SK-N-SH treated with all-trans-retinoic acid at 6 μM for 48 hours (cell line): ENCODE data around the gene OR2A25.

Experiments
- ATAC-seq: fragments of 200-7000 bp; cut with Tn5 transposase; 3 replicates; pipeline ENCODE4 v1.9.1; 2020; ENCODE audit warnings: mild to moderate bottlenecking, moderate library complexity
- ARNTL ChIP-seq: fragments of 450-650 bp; formaldehyde crosslinking; IDR thresholded peaks from 2 replicates; pipeline ENCODE4 v1.5.0; 2020; ENCODE audit warnings: low read depth, mild to moderate bottlenecking, moderate library complexity, borderline replicate concordance
- BACH2 ChIP-seq: fragments of 250-450 bp; sonication (Bioruptor Pico); IDR thresholded peaks from 2 replicates; pipeline ENCODE4 v1.9.0; 2021; ENCODE audit warnings: mild to moderate bottlenecking, borderline replicate concordance
- CSDC2 ChIP-seq: fragments of 250-450 bp; sonication (Bioruptor Pico); IDR thresholded peaks from 2 replicates; pipeline ENCODE4 v1.5.0; 2020; ENCODE audit warnings: mild to moderate bottlenecking, moderate library complexity
- GLIS3 ChIP-seq: fragments of 250-450 bp; sonication (Bioruptor Pico); IDR thresholded peaks from 2 replicates; pipeline ENCODE4 v1.5.0; 2020; ENCODE audit warnings: mild to moderate bottlenecking, moderate library complexity
- ISL1 ChIP-seq: fragments of 250-450 bp; sonication (Bioruptor Pico); IDR thresholded peaks from 2 replicates; pipeline ENCODE4 v2.1.2; 2022; ENCODE audit warnings: mild to moderate bottlenecking, moderate library complexity
- OSR1 ChIP-seq: fragments of 250-450 bp; sonication (Bioruptor Pico); IDR thresholded peaks from 2 replicates; pipeline ENCODE4 v1.8.0; 2022; ENCODE audit warnings: moderate library complexity, mild to moderate bottlenecking, inconsistent platforms
- PPARA ChIP-seq: fragments of 250-450 bp; sonication (Bioruptor Pico); IDR thresholded peaks from 2 replicates; pipeline ENCODE4 v1.5.0; 2020; ENCODE audit warnings: mild to moderate bottlenecking, borderline replicate concordance
- RARB ChIP-seq: fragments of 250-450 bp; sonication (Bioruptor Pico); IDR thresholded peaks from 2 replicates; pipeline ENCODE4 v1.8.0; 2021; ENCODE audit warnings: mild to moderate bottlenecking, moderate library complexity
- SNAI2 ChIP-seq: fragments of 250-450 bp; sonication (Bioruptor Pico); IDR thresholded peaks from 2 replicates; pipeline ENCODE4 v1.5.0; 2020; ENCODE audit warnings: mild to moderate bottlenecking, moderate library complexity
- TCF4 ChIP-seq: fragments of 250-450 bp; sonication (Bioruptor Pico); IDR thresholded peaks from 2 replicates; pipeline ENCODE4 v1.8.0; 2021; ENCODE audit warnings: mild to moderate bottlenecking, moderate library complexity, borderline replicate concordance
- TOX ChIP-seq: fragments of 250-450 bp; sonication (Bioruptor Pico); IDR thresholded peaks from 2 replicates; pipeline ENCODE4 v1.8.0; 2021; ENCODE audit warnings: mild to moderate bottlenecking, moderate library complexity, borderline replicate concordance
- ZC3H10 ChIP-seq: fragments of 250-450 bp; sonication (Bioruptor Pico); IDR thresholded peaks from 2 replicates; pipeline ENCODE4 v1.5.1; 2021; ENCODE audit warnings: mild to moderate bottlenecking, moderate library complexity
- ZFP3 ChIP-seq: fragments of 250-450 bp; sonication (Bioruptor Pico); IDR thresholded peaks from 2 replicates; pipeline ENCODE4 v1.5.0; 2020; ENCODE audit warnings: mild to moderate bottlenecking, moderate library complexity
- ZNF565 ChIP-seq: fragments of 450-650 bp; formaldehyde crosslinking; conservative IDR thresholded peaks from 2 replicates; pipeline ENCODE4 v1.5.0; 2020; ENCODE audit warnings: low read depth, mild to moderate bottlenecking, moderate library complexity
- ZNF8 ChIP-seq: fragments of 450-650 bp; formaldehyde crosslinking; IDR thresholded peaks from 2 replicates; pipeline ENCODE4 v1.5.0; 2020; ENCODE audit warnings: mild to moderate bottlenecking, moderate library complexity
- TF ChIP-seq, protein P1 (sequence below): fragments of 250-450 bp; sonication (Bioruptor Pico); IDR thresholded peaks from 2 replicates; pipeline ENCODE4 v1.5.1; 2021; ENCODE audit warnings: mild to moderate bottlenecking, moderate library complexity
- TF ChIP-seq, protein P2 (sequence below): fragments of 250-450 bp; sonication (Bioruptor Pico); IDR thresholded peaks from 2 replicates; pipeline ENCODE4 v1.8.0; 2021; ENCODE audit warnings: low read depth, mild to moderate bottlenecking, moderate library complexity, borderline replicate concordance
- TF ChIP-seq, protein P3 (sequence below): fragments of 250-450 bp; sonication (Bioruptor Pico); IDR thresholded peaks from 2 replicates; pipeline ENCODE4 v1.5.0; 2020; ENCODE audit warnings: mild to moderate bottlenecking, moderate library complexity
- TF ChIP-seq, protein P4 (sequence below): fragments of 250-450 bp; sonication (Bioruptor Pico); IDR thresholded peaks from 2 replicates; pipeline ENCODE4 v1.8.0; 2020; ENCODE audit warnings: mild to moderate bottlenecking, moderate library complexity, borderline replicate concordance
- TF ChIP-seq, protein P5 (sequence below): fragments of 250-450 bp; sonication (Bioruptor Pico); IDR thresholded peaks from 2 replicates; pipeline ENCODE4 v1.5.1; 2020; ENCODE audit warnings: low read depth, mild to moderate bottlenecking, moderate library complexity

Gene OR2A25, protein sequence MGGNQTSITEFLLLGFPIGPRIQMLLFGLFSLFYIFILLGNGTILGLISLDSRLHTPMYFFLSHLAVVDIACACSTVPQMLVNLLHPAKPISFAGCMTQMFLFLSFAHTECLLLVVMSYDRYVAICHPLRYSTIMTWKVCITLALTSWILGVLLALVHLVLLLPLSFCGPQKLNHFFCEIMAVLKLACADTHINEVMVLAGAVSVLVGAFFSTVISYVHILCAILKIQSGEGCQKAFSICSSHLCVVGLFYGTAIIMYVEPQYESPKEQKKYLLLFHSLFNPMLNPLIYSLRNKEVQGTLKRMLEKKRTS

DNA sequence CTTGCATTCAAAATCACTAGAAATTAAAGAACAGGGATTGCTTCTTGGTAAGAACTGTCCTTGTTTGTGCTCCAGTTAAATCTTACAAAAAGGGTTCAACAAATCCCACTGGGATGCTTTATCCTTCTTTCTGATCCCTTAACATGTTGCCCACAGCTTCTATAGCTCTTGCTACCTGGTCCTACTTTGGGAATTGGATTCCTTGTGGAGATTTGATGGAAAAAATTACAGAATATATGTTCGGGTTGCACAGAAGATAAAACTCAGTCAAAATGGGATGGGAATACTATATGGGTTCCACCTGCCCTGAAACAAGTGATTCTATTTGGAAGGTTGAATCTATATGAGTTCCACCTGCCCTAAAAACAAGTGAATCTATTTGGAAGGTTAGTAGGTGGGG, at the start of gene OR2A25:
Gene OR2A25 (plus strand): TSS at position 301 of the 400 bp plus-strand sequence. CDS start 4,409 bp downstream, outside the sequence.
- no peak for TF ChIP-seq TOX (CRISPR knock-in tag)
- TF ChIP-seq RARB (CRISPR knock-in tag), result no peak
- TF ChIP-seq, protein P1, sequence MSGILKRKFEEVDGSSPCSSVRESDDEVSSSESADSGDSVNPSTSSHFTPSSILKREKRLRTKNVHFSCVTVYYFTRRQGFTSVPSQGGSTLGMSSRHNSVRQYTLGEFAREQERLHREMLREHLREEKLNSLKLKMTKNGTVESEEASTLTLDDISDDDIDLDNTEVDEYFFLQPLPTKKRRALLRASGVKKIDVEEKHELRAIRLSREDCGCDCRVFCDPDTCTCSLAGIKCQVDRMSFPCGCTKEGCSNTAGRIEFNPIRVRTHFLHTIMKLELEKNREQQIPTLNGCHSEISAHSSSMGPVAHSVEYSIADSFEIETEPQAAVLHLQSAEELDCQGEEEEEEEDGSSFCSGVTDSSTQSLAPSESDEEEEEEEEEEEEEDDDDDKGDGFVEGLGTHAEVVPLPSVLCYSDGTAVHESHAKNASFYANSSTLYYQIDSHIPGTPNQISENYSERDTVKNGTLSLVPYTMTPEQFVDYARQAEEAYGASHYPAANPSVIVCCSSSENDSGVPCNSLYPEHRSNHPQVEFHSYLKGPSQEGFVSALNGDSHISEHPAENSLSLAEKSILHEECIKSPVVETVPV (CRISPR knock-in tag), result no peak
- TF ChIP-seq OSR1 (CRISPR knock-in tag), result no peak
- no peak for TF ChIP-seq TCF4 (CRISPR knock-in tag)
- TF ChIP-seq ZNF8 (CRISPR knock-in tag), result no peak
- no peak for TF ChIP-seq ARNTL (CRISPR knock-in tag)
- TF ChIP-seq, protein P2, sequence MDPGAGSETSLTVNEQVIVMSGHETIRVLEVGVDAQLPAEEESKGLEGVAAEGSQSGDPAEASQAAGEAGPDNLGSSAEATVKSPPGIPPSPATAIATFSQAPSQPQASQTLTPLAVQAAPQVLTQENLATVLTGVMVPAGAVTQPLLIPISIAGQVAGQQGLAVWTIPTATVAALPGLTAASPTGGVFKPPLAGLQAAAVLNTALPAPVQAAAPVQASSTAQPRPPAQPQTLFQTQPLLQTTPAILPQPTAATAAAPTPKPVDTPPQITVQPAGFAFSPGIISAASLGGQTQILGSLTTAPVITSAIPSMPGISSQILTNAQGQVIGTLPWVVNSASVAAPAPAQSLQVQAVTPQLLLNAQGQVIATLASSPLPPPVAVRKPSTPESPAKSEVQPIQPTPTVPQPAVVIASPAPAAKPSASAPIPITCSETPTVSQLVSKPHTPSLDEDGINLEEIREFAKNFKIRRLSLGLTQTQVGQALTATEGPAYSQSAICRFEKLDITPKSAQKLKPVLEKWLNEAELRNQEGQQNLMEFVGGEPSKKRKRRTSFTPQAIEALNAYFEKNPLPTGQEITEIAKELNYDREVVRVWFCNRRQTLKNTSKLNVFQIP (CRISPR knock-in tag), result no peak
- TF ChIP-seq CSDC2 (CRISPR knock-in tag), result no peak
- TF ChIP-seq, protein P3, sequence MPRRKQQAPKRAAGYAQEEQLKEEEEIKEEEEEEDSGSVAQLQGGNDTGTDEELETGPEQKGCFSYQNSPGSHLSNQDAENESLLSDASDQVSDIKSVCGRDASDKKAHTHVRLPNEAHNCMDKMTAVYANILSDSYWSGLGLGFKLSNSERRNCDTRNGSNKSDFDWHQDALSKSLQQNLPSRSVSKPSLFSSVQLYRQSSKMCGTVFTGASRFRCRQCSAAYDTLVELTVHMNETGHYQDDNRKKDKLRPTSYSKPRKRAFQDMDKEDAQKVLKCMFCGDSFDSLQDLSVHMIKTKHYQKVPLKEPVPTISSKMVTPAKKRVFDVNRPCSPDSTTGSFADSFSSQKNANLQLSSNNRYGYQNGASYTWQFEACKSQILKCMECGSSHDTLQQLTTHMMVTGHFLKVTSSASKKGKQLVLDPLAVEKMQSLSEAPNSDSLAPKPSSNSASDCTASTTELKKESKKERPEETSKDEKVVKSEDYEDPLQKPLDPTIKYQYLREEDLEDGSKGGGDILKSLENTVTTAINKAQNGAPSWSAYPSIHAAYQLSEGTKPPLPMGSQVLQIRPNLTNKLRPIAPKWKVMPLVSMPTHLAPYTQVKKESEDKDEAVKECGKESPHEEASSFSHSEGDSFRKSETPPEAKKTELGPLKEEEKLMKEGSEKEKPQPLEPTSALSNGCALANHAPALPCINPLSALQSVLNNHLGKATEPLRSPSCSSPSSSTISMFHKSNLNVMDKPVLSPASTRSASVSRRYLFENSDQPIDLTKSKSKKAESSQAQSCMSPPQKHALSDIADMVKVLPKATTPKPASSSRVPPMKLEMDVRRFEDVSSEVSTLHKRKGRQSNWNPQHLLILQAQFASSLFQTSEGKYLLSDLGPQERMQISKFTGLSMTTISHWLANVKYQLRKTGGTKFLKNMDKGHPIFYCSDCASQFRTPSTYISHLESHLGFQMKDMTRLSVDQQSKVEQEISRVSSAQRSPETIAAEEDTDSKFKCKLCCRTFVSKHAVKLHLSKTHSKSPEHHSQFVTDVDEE (CRISPR knock-in tag), result no peak
- TF ChIP-seq SNAI2, result no peak
- TF ChIP-seq ZFP3, result no peak
- no peak for TF ChIP-seq ZC3H10 (CRISPR knock-in tag)
- no peak for TF ChIP-seq ISL1 (CRISPR knock-in tag)
- TF ChIP-seq ZNF565, result no peak
- ATAC-seq, result no peak

DNA sequence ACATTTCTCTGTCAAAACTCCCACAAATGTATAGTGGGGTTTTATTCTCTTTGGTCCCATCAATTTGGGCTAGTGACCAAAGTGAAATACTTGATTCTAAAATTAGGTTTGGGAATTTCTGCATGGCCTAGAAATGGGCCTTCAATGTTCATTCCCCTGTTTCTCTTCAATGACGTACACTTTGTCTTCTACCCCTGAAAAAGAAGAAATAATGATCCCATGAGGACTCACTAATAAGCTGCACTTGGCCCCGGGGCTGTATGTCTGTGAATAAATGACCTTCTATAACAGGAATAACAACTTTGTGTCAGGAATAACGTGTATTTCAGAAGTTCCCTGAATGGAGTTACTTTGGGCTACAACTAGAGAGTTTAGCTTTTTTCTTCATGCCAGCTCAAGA, 49.3 kb upstream of the OR2A25 start:
- TF ChIP-seq PPARA (CRISPR knock-in tag) (no peak), CSDC2 (CRISPR knock-in tag) (no peak)
- TF ChIP-seq, protein P4, sequence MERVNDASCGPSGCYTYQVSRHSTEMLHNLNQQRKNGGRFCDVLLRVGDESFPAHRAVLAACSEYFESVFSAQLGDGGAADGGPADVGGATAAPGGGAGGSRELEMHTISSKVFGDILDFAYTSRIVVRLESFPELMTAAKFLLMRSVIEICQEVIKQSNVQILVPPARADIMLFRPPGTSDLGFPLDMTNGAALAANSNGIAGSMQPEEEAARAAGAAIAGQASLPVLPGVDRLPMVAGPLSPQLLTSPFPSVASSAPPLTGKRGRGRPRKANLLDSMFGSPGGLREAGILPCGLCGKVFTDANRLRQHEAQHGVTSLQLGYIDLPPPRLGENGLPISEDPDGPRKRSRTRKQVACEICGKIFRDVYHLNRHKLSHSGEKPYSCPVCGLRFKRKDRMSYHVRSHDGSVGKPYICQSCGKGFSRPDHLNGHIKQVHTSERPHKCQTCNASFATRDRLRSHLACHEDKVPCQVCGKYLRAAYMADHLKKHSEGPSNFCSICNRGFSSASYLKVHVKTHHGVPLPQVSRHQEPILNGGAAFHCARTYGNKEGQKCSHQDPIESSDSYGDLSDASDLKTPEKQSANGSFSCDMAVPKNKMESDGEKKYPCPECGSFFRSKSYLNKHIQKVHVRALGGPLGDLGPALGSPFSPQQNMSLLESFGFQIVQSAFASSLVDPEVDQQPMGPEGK (CRISPR knock-in tag), result no peak
- ATAC-seq, result no peak

DNA sequence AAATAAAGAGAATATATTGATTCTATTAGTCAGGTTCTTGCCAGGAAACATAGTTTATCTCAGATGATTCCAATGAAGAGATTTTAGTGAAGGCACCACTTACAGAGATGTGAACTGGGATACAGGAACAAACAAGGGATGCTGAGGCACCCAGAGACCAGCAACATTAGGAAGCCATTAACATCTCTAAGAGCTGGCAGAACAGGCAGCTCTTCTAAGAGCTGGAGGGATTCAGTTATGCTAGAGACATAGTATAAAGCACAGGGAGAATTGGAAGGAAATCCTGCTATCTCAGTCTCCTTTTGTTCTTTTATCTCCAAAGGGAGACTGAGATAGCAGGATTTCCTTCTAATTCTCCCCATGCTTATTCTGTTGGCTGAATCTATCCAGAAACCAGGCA, 47.4 kb upstream of the OR2A25 start:
- TF ChIP-seq RARB (CRISPR knock-in tag) (no peak), GLIS3 (no peak), BACH2 (CRISPR knock-in tag) (no peak)
- TF ChIP-seq, protein P5, sequence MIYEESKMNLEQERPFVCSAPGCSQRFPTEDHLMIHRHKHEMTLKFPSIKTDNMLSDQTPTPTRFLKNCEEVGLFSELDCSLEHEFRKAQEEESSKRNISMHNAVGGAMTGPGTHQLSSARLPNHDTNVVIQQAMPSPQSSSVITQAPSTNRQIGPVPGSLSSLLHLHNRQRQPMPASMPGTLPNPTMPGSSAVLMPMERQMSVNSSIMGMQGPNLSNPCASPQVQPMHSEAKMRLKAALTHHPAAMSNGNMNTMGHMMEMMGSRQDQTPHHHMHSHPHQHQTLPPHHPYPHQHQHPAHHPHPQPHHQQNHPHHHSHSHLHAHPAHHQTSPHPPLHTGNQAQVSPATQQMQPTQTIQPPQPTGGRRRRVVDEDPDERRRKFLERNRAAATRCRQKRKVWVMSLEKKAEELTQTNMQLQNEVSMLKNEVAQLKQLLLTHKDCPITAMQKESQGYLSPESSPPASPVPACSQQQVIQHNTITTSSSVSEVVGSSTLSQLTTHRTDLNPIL (CRISPR knock-in tag), result no peak
- ATAC-seq, result no peak
